Fibroblast of gingiva (primary cell): ENCODE results near the gene DUSP11.
"Not testable (repeated sequence)": the region's sequence is repeated elsewhere in the genome, so short reads cannot be mapped to it uniquely, and the experiment has no call there.

Source experiments
- DNase-seq: peaks from one replicate; pipeline ENCODE4 v3.0.0-alpha.2; 2011; ENCODE audit warnings: low read depth

The DUSP11 gene

GRCh38 chr2:73772819-73773218 lies 7.1 kb downstream of the DUSP11 start:
- DNase-seq = no peak

DNA sequence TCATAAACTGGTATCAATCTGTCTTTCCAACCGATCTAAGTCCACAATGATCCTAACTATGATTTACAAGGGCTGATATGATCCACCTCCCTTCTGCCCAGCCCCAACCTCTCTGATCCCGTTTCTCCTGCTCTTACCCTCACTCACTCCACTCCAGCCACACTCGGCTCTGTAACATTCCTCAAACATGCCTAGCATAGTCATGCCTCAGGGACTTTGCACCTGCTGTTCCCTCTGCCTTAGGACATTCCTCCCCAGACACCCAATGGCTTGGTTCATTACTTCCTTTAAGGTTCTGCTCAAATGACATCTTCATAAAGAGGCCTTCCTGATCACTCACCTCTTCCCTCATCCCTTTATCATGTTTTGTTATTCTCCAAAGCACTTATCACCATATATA lies 9.2 kb downstream of the DUSP11 start:
- DNase-seq = no peak

- no peak for DNase-seq
These were observed 12.9 kb downstream of the DUSP11 start for GRCh38 chr2:73766994-73767393.

DNA sequence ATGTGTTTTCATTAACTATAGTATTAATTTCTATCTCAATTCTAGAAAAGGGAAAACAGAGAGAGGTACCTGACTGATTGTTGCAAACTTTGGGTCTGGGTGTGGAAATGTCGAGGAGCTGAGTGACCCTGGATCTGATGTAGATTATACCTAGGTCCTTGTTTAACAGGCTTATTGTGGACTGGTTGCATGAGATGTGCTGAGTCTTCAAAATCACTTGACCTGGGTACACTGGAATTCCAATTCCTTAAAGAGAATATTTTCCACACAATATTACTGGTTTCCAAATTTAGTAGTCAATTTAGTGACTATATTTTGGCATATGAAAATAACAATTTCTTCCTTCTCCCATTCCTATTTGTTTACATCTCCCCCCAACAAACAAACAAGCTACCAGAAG lies 13.6 kb downstream of the DUSP11 start:
- no peak for DNase-seq

- DNase-seq = no peak
These were observed 15.0 kb downstream of the DUSP11 start for GRCh38 chr2:73764945-73765344.

GRCh38 chr2:73762571-73762970 lies 17.3 kb downstream of the DUSP11 start:
- DNase-seq = no peak

DNA sequence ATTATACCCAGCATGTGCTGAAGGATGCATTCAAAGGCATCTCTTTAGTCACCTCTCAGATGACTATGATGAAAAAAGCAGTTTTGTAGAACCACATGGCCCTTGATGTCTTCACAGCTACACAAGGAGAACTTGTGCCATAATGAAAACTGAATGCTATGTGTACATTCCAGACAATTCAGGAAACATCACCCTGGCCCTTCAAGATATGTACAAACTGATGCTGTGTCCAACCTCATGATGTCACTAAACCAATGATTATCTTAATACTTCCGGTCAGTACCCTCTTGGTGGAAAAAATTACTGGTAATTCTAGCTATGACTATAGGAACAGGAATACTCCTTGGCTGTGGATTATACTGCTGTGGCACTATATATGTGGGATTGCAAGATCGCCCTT lies 20.0 kb downstream of the DUSP11 start:
- no peak for DNase-seq

- peak; percentile 14 for DNase-seq
These were observed 20.6 kb downstream of the DUSP11 start for GRCh38 chr2:73759285-73759764.

GRCh38 chr2:73754332-73754731 lies 25.6 kb downstream of the DUSP11 start:
- DNase-seq = not testable (repeated sequence)

GRCh38 chr2:73749314-73749713 lies 30.6 kb downstream of the DUSP11 start:
- no peak for DNase-seq

GRCh38 chr2:73746877-73747208 lies 33.1 kb downstream of the DUSP11 start:
- DNase-seq = no peak

DNA sequence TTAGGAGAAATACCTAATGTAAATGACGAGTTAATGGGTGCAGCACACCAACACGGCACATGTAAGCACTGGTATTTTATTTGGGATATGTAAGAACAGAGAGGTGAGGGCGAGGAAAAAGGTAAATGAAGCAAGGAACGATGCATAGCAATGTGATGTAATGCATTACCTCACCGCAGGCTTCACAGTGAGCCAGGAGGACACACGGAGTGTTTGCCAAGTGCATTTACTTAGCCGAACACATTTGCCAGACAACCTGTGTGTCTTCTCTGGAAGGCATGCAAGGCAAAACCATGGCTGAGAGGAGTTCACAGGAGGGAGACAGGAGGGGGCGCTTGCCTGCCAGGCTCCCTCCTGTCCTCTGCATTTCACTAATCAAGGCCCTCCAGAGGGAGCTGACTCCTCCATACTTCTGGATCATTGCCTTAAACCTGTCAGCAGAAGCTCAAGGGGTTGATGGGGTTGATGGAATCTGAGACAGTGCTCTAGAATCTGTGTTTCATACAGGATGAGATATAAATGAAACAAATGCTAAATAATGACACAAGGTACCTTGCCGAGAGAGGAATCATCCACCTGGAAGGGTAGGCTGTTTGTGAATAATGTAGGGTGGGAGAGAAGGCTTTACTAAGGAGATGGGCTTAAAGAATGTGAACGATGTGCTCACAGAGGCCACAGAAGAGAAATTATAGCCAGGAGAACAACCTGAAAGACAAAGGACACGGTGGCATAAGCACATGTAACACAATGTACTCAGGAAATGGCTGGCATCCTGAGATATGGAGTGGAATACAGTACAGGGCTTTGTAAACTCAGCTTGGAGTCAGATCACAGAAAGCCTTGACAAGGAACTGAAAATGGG lies 33.7 kb downstream of the DUSP11 start:
- DNase-seq = no peak

GRCh38 chr2:73740767-73741166 lies 39.1 kb downstream of the DUSP11 start:
- no peak for DNase-seq

DNA sequence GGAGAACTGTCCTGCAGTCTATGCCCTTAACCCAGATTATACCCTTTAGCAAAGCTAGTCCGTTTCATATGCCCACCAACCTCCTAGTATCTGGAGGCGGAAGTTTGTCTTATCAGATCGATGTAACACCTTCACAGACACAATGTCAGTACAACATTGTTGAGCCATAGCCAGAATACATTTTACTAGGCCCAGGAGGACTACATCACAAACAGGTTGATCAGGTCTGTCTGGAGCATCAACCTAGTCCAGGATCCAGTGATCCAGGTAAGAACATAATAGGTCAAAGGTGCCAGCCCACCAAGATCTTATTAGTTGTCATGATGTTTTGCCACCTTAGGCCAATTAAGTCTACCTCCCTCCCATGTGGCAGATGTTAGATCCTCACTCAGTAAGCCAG lies 40.8 kb downstream of the DUSP11 start:
- no peak for DNase-seq

- peak; percentile 98 for DNase-seq
These were observed 42.8 kb downstream of the DUSP11 start, which contains the start of gene TPRKB for GRCh38 chr2:73736855-73737779. TPRKB (minus strand) TSS chr2:73737345; CDS start chr2:73734569, 2,776 bp downstream.

DNA sequence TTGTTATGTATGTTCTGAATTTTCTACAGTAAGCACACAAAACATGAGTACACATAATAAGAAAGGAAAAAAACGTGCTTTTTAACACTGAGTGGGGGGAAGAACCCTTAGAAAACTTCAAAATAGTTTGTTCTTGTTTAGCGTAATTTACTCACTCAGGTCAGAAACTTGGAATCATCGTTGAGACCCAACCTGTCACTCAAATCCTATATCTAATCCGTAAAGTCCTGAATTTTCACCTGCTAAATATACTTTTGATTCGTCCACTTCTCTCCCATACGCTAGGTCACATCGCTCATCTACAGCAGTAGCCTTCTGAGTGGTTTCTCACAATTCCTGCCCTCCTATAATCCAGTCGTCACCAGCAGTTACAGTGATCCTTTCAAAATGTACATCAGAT lies 43.5 kb downstream of the DUSP11 start:
- DNase-seq = no peak

DNA sequence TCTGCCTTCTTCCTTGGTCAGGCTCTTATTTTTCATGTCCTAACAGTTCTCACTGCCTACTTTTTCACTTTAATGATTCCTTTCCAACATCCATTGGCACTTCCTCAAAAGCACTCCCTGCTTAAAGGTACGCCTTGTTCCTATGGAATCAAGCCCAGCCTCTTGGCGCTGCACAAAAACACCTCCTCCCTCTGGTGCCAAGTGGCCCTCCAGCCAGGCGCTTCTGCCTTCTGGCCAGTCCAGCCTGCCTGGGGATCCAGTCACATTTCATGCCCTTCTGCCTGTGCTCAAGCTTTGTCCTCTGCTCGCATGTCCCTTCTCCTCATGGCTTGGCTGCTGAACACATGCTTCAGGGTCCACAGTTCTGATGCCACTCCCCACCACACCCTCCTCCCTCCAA lies 49.1 kb downstream of the DUSP11 start:
- DNase-seq = no peak

DNA sequence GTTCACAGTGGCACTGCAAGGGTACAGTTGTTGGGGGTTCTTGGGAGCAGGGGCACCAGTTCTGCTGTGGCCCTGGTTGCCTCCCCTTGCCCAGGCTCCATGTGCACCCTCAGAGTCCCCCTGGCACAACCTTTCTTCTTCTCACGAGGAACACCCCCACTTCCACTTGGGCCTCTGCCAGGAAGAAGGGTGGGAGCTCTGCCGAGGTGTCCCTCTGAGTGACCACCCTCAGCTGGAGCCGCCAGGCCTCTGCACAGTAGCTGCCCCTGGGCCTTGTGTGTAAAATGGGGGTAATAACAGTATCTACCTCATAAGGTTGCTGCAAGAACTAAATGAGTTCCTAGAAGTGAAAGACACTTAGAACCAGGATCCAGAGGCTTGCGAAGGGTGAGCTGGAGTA lies 51.2 kb downstream of the DUSP11 start:
- no peak for DNase-seq

DNA sequence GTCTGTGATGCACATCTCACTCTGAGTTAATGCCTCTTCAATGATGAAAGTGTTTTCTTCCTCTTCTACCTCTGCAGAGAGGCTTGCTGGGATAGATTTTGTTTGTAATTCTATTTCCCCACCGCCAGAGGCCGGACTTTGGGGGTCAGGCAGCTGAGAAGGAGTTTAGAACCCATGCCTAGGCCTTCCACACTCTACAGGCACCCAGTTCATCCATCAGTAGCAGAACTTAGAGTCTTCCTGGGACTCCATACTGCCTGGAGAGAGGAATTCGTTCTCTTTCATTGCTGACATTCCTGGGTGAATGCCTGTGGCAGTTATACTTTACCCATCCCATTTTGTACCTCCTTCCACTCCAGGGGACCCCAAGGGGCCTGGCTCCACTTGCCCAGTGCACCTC lies 51.9 kb downstream of the DUSP11 start:
- no peak for DNase-seq

- DNase-seq = not testable (repeated sequence)
These were observed 53.2 kb downstream of the DUSP11 start for GRCh38 chr2:73726657-73727056.

DNA sequence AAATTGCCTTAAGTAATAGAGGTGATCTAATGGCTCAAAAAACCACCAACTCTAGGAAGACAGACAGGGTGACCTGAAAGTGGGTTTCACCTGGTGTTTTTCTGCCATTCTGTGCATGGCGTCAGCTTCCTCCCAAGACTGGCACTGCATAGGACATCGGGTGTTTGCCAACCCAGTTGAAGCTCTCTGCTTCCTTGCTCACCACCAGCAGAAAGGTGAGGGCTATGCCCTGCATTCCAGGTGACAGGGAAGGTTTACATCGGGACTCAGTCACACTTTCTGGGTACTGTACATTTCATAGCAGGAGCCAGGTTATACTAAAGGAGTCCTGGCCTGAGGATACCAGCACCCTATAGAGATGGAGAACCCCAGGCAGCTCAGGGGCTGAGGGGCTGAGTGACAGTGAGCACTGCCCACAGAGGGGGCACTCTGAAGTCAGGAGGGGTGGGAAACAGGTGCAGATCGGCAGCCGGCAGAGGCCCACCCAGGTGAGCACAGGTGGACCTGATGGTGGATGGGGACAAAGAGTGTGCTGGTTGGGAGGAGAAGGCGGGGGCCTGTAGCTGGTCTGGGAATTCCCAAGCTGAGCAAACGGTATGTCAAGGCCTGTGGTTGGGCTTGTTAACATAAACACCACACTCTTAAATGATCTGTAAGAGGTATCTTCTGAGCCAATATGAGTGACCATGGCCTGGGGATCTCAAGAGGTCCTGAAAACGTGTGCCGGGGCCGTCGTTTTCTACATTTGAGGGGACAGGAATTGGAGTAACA lies 60.9 kb downstream of the DUSP11 start:
- DNase-seq = no peak

- DNase-seq = no peak
These were observed 61.5 kb downstream of the DUSP11 start for GRCh38 chr2:73718421-73718820.
